Activated T-cell treated with anti-CD3 and anti-CD28 coated beads for 1 hour (primary cell): ENCODE data around the gene WNK1.
A peak's percentile ranks its signal among the peaks of the same experiment; 100 is the strongest.
"Not testable (repeated sequence)": the region's sequence is repeated elsewhere in the genome, so short reads cannot be mapped to it uniquely, and the experiment has no call there.

Experiments
- DNase-seq: peaks from one replicate; pipeline ENCODE4 v3.0.0-alpha.2; 2020; ENCODE audit warnings: low read depth

The WNK1 gene

DNA sequence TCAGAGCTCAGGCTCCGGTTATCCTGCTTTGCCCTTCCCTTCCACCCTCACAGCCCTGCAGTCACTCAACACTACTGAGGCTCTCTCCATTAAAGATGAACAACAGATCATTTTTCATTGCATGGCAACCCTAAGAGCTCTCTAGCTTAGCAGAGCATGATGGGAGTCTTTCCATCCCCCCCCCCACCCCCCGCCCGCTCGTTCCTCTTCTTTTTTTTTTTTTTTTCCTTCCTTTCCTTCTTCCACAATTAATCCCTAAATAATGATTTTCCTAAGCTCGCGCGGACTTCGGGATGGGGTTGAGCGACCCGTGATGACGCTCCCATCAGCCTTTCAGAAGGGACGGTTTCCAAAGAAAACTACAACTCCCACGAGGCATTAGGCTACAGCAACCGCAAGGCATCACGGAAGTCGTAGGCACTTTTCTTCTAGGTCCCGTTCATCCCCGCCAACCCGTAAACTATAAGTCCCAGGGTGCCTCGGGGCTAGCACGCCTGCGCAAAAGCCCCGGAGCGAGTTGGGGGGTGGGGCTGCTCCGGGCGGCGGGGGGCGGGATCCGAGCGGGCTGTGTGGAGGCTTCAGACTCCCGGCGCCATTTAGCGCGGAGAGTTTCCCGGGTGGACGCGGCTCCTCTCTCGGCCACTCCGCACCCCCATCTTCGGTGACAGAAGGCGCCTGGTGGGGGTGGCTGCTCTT, at the start of gene WNK1:
WNK1 (plus strand) TSS at position 581 of the 696 bp plus-strand sequence. CDS start 987 bp downstream, outside the sequence.
- DNase-seq: peak; percentile 98

DNA sequence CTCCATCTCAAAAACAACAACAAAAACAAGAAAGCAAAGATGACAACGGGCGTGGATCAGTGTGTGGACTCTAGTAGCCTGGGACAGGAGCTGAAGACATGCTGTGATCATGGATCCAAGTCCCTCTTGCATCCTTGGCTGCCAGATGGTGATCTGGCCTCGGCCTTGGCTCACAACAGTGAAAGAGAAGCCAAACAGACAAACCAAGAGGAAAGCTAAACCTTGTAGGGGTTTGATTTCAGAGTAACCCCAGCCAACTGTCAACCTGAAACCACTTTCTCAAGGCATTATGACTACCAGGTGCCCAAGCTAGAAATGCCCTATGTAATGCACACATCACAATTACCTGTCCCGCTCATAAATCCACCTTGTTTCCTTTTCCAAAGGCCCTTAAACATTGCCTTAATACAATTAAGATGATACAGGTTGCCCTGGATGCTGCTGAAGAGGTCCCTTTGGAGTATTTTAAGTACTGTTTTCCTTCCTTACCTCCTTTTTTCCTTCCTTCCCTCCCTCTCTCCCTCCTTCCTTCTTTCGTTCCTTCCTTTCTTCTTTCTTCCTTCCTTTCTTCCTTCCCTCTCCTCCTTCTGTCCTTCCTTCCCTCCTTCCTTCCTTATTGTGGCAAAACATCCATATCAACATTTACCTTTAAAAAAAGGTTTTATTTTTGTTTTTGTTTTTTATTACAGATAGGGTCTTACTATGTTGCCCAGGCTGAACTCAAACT, 47.7 kb upstream of the WNK1 start:
- no peak for DNase-seq

DNA sequence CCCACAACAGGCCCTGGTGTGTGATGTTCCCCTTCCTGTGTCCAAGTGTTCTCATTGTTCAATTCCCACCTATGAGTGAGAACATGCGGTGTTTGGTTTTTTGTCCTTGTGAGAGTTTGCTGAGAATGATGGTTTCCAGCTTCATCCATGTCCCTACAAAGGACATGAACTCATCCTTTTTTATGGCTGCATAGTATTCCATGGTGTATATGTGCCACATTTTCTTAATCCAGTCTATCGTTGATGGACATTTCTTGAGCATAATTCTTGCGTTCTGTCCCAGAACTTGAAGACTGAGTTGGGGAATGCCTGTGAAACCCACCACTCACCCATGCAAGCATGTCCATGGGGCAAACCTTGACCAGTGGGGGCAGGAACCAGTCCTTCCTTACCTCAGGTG, 44.3 kb upstream of the WNK1 start:
- not testable (repeated sequence) for DNase-seq

DNA sequence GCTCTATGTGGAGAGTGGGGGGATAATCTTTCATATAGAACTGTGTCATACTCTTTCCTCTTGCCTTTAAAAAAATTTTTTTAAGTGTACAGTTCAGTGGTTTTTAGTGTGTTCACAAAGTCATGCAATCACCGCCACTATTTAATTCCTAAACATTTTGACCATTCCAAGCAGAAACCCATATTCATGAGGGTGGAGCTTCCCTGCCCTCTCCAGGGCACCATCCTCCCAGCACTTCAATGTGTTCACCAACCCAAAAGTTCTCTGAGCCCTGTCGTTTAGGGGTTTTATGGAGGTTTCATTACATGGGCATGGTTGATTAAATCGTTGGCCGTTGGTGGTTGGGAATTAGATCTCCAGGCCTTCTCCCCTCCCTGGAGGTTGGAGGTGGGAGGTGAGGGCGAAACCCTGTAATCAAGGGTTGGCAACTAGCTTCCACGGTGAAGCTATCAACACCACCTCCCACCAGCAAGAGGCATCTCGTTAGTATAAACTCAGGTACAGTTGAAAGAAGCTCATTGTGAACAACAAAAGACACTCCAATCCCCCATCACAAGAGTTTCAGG, 42.8 kb upstream of the WNK1 start:
- no peak for DNase-seq

DNA sequence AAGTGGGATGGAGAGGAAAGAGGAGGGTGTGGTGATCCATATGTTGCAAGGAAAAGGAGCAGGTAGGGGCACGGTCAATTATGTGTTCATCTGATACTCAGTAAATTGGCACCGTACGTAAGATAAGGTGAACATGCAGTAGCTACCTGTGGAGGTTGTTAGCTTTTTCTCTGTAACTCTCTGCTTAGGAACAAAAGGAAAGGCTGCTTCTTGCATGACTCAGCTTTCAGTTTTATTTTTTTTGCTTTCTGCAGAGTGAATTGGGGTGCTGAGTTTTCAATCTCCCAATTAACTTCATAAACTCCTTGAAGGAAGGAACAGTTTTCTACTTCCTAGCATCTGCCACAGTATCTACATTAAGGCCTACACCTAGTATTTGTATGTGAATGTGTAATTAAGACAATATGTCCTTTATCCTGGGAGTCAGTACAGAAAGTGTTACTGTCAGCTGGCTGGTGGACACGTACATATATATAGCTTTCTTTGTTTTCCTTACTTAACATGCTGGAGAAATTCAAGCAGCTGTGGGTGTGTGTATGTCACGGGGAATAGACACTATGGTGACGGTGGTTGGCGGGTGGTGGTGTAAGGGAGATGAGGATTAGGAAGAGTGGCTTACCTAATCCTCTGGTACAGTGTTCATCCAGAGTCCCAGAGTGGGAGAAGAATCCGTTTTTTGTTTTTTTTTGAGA, 40.1 kb upstream of the WNK1 start:
- no peak for DNase-seq

DNA sequence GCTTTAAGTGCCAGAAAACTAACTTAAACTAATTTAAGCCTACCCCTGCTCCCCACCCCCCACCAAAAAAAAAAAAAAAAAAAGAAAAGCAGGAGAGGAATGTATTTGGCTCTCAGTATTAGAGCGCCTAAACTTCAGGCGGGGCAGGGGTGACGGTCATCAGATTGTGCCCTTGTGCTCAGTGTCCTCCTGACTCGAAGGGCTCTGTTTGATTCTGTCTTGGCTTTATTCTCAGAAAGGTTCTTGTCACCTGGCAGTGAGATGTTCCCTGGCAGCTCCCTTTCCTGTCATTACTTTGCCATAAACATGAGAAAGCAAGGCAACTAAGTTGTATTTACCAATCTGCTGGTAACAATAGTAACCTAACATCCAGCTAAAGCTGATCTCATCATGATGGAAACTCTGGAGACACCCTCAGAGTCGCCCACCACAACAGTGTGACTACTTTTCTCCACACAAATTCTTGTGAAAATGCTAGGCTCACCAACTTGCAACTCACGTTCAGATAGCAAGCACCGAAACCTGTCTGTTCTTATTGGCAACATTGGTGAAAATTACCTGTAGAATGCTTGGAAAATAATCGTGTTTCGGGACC, 39.0 kb upstream of the WNK1 start:
- DNase-seq: no peak

DNA sequence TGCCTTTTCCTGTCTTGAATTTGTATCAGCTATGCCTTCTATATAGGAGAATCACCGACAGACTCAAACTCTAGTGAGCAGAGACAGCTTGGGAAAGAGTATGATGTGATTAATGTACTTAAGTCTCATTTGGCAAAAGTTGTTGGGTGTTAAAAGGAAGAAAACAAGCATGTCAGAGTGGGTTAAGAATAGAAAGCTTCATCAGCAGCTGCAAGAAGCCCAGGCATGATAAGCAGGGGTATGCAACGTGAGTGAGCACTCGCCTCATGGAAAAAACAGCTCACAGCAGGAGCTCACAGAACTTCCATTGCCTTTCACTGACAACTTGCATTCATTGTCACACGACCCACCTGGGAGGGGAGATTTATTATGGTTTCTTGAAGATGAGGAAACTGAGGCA, 35.9 kb upstream of the WNK1 start:
- no peak for DNase-seq

DNA sequence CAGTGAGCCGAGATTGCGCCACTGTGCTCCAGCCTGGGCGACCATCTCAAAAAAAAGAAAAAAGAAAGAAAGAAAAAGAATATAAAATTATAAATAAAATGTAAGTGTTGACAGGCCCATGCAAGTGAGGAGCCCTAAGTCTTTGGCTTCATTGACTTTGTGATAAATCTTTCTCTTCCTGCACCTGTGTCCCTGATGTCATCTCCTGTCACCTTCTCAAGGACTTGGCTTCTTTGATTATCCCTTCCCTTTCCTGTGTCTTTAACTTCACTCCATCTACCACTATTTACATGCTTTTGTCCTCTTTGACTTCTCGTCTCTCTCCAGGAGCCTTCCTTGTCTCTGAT, 33.6 kb upstream of the WNK1 start:
- no peak for DNase-seq

DNA sequence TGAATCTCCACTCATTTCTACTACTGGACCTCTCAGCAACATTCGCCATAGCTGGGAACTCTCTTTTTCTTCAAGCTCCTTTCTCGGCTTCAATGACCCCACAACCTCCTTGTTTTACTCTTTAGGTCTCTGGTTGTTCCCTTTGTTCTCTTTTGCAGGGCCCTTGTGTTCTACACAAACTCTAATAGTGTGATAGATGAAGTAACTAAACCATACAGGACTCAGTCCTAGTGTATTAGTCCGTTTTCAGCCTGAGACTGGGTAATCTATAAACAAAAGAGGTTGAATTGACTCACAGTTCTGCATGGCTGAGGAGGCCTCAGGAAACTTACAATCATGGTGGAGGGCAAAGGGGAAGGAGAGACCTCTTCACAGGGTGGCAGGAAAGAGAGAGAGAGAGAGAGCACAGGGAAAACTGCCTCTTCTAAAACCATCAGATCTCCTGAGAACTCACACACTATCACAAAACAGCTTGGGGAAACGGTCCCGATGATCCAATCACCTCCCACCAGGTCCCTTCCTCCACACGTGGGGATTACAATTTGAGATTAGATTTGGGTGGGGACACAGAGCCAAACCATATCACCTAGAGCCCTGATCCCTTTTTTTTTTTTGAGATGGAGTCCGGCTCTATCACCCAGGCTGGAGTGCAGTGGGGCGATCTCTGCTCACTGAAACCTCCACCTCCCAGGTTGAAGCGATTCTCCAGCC, 32.0 kb upstream of the WNK1 start:
- DNase-seq: no peak

DNA sequence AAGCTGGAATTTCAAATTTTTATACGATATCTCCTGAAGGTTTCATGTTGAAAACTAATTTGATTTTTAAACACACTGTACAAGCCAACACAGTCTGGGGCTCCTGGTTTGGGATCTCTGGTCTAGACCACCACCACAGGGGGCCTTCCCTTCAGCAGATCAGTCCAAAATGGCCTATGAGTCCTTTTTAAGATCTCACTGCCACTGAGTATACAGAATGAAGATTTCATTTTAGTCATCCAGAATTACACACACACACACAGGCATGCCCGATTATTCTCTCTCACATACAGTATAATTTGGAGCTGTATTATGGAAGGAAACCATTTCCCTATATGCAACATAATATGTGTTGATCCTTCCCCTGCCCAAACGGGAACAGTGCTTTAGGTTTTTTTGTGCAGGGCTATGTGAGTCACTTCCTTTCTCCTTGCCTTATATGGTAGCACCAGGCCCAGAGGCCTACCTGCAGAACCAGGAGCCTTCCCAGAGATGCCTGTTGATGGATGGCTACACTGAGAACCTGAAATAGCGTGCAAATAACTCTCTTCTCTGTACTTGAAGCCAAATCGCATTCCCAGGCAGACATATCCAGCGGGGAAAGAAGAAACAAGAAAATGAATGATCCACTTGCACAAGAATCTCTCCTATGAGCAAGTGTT, 28.1 kb upstream of the WNK1 start:
- DNase-seq: no peak

DNA sequence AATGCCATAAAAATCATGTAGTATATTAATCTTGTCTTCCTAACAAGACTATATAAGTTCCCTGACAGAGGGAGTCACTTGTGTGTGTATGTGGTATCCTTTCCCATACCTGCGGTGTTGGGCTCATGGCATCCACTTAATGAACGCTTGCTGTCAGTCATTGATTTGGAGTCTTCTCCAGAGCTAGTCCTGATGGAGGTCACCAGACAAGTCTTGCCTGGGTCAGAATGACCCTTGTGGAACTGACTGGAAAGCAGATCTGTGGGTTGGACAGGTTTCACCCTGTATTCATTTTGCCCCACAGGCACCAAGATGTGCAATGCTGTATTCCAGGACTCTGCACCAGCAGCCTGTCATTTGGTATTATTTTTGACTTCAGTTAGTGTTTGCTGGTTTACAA, 27.3 kb upstream of the WNK1 start:
- no peak for DNase-seq

DNA sequence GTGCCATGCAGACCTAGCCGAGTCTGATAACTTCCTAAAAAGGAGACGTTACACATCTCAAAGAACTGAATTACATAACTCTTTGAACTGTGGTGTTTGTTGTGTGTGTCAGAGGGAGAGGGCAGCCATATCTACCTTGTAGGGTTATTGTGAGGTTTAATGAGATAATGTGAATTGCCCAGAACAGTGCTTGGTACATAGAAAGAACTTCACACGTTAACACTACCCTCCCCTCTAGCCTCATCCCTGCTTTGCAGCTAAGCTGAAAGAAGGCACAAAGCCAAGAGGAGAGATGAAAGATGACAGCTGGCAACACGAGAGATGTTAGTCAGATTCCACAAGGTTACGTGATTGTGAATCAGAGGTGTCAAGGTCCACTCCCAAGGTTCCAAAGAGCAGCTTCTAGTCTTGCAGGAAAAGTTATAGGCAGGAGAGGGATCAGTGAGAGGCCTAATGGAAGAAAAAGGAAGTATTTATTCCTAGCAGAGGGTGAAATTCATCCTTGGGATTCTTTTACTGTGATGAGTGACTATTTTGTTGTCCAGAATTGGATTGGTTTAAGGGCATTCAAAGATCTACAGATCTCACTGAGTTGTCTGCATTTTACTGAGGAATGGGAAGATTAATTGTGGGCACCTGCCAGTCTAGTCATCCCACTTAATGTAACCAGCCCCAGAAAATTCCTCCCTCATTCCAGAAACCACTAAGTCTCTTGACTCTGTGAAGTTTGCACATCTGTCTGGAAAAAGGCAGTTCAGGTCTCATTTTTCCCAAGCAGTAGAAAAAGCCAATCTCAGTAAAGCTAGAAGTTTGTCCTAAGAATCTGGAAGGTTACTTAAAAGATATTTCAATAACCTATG, 25.9 kb upstream of the WNK1 start:
- DNase-seq: no peak

DNA sequence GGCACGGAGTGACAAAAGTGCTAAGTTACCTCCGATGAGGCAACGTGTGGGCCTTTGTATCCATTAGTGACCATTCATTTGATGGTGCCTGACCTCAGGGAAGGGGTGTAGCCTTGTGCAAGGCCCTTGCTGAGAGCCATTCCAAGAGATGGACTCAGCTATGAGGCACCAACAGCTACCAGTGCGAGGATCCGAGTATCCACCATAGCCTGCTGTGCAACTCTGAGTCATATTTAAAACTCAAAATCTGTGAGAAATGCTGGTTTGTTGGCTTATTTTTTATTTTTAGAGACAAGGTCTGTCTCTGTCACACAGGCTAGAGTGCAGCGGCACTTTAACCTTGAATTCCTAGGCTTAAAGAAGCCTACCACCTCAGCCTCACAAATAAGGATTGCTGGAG, 25.1 kb upstream of the WNK1 start:
- DNase-seq: no peak

DNA sequence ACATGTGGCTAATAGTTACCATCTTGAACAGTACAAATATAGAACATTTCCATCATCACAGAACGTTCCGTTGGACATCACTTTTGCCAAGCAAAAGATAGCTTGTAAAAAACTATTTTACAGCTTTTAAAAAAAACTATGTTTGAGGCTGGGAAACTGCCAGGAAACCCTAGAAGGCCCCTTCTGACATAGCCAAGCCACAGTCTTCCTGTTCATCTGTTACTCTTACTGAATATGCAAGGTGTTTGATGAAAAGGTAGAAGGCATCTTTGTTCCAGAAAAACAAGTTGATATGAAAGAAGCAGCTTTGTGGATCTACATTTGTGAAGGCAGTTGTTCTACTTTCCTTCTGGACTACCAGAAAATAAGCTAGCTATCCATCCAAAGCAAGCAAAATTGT, 23.6 kb upstream of the WNK1 start:
- DNase-seq: no peak

DNA sequence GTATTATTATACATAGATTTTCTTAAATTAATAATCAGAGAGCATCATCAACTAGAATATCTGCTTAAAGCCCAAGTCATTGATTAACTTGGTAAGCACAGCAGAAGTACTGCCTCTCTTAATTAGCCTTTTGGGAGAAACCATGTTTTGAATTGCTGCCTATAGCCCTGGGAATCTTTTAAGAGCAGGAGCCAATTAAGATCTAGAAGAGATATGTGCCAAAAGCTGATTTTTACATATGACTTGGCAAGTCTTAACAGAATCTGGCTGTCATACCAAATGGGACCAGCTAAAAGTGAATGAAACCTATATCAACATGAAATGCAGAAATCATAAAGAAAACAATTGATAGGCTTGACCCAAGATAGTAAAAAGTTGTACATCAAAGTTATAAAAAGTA, 23.2 kb upstream of the WNK1 start:
- DNase-seq: no peak

DNA sequence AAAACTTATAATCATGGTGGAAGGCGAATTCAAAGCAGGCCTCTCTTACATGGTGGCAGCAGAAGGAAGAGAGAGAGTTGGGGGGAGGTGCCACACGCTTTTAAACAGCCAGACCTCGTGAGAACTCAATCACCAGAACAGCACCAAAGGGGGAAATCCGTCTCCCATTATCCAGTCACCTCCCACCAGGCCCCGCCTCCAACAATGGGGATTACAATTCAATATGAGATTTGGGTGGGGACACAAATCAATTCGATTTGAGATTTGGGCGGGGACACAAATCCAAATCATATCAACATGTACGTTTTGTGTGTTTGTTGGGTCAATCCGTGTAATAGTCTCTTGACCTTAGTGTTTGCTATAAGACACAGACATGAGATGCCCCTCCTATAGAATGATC, 21.8 kb upstream of the WNK1 start:
- no peak for DNase-seq

DNA sequence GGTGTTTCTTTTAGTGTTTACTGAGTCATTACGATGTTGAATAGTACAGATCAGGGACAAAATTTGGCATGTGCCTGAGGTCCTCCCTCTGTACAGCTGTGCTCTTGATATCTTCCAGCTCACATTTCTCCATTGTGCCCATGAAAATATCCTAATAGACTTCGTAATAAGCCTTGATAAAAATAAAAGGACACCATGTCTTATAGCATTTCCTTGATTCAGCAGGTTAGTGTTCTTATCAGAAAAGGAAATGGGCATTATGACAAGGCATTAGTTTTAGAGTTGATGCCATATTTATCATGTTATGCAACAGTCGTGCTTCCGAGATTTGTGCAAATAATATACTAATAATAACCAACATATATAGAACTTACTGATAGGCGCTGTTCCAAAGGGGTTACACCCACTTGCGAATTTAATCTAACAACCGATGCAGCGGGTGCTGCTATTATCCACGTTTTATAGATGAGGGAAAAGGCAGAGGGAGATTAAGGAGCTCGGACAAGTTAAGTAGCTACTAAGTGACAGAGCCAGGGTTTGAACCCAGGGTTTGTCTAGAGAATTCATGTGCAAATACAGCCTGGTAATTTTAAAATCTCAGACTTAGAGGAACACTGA, 15.1 kb upstream of the WNK1 start:
- no peak for DNase-seq

DNA sequence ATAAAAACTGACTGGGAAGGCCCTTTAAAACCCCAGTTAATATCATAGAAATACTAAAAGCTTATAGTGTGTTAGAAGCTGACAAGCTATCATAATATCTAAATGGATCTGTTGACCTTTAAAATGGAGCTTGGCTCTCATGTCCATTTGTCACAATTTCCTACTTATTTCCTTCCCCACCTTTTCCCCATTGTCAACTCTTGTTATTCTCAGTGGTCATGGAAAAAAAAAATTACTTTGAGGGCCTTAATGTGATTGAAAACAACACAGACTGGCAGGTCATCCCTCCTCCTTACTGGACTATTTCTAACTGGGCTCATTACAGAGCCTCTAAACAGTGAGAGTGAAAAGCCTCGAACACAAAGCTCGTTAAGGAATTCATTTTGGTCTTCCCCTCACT, 13.7 kb upstream of the WNK1 start:
- DNase-seq: no peak

DNA sequence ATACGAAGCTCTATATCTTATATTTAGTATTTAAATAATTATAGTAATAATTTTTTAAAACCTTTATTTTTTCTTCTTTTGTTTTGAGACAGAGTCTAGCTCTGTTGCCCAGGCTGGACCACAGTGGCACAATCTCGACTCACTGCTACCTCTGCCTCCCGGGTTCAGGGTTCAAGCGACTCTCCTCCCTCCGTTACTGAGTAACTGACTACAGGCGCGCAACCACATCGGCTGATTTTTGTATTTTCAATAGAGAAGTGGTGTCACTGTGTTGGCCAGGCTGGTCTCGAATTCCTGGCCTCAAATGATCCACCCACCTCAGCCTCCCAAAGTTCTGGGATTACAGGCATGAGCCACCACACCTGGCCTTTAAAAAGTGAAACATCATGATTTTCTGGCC, 13.0 kb upstream of the WNK1 start:
- DNase-seq: no peak

DNA sequence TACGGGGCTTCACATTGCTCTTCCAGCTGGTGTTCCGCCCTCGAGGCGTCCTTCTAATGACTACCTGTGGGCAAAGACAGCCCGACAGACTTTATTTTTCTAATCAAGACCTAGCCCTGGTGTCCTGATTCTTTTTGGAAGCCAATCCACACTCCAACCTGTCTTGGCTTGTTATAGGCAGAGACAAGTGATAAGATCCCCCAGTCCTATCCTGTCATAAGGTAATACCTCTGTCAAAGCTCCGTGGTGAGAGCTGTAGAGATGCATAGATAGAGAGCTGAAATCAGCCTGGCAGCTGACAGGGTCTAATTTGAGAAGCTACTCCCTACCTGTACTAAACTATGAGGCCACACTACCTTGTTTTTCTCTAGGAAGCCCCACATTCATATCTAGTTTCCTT, 11.5 kb upstream of the WNK1 start:
- DNase-seq: no peak
